Activated naive CD8-positive, alpha-beta T cell (primary cell): ENCODE data around the gene PLIN4.
"Not testable (repeated sequence)": the region's sequence is repeated elsewhere in the genome, so short reads cannot be mapped to it uniquely, and the experiment has no call there.

Source experiments
- H3K27ac Mint-ChIP-seq: one replicate; pipeline ENCODE4 v1.8.0; 2021; ENCODE audit warnings: mixed read lengths
- H3K27me3 Mint-ChIP-seq: one replicate; pipeline ENCODE4 v1.8.0; 2021; ENCODE audit warnings: mixed read lengths
- H3K36me3 Mint-ChIP-seq: one replicate; pipeline ENCODE4 v1.8.0; 2021; ENCODE audit warnings: mixed read lengths
- H3K4me1 Mint-ChIP-seq: one replicate; pipeline ENCODE4 v1.8.0; 2021; ENCODE audit warnings: low read depth, mixed read lengths
- H3K4me3 Mint-ChIP-seq: one replicate; pipeline ENCODE4 v1.8.0; 2021; ENCODE audit warnings: mild to moderate bottlenecking, mixed read lengths
- H3K9me3 Mint-ChIP-seq: one replicate; pipeline ENCODE4 v1.8.0; 2021; ENCODE audit warnings: low read depth, mixed read lengths

Gene PLIN4

GRCh38 chr19:4536798-4537197, 18.5 kb upstream of the PLIN4 start:
- Mint-ChIP-seq H3K4me1 (peaks cover 10% of the 10 kb centered on the region), H3K36me3 (no peaks in the 10 kb centered on the region), H3K27me3 (no peaks in the 10 kb centered on the region), H3K9me3 (no peaks in the 10 kb centered on the region), H3K27ac (no peak overlapping the region), H3K4me3 (no peak overlapping the region)

GRCh38 chr19:4534836-4535658, 16.8 kb upstream of the PLIN4 start, which contains the start of gene PLIN5:
TSS of gene PLIN5 (minus strand) at chr19:4535224. CDS start at chr19:4534074, 1,150 bp downstream.
- no peak within 1 kb of the TSS for H3K27ac Mint-ChIP-seq
- peaks cover 5% of the 10 kb centered on the region for H3K4me1 Mint-ChIP-seq
- no peaks in the 10 kb centered on the region for H3K36me3 Mint-ChIP-seq
- no peaks in the 10 kb centered on the region for H3K27me3 Mint-ChIP-seq
- peak within 1 kb of the TSS; percentile 62 for H3K4me3 Mint-ChIP-seq
- H3K9me3 Mint-ChIP-seq = no peaks in the 10 kb centered on the region

GRCh38 chr19:4533835-4534424, 15.6 kb upstream of the PLIN4 start:
- H3K27ac Mint-ChIP-seq = no peak overlapping the region
- no peak overlapping the region for H3K4me3 Mint-ChIP-seq
- H3K27me3 Mint-ChIP-seq = no peaks in the 10 kb centered on the region
- no peaks in the 10 kb centered on the region for H3K36me3 Mint-ChIP-seq
- peaks cover 4% of the 10 kb centered on the region for H3K4me1 Mint-ChIP-seq
- H3K9me3 Mint-ChIP-seq = no peaks in the 10 kb centered on the region

- H3K4me3 Mint-ChIP-seq = no peak overlapping the region
- H3K27me3 Mint-ChIP-seq = no peaks in the 10 kb centered on the region
- no peaks in the 10 kb centered on the region for H3K36me3 Mint-ChIP-seq
- H3K4me1 Mint-ChIP-seq = peaks cover 4% of the 10 kb centered on the region
- H3K9me3 Mint-ChIP-seq = no peaks in the 10 kb centered on the region
- H3K27ac Mint-ChIP-seq = no peak overlapping the region
Observed at GRCh38 chr19:4533334-4533733, 15.0 kb upstream of the PLIN4 start.

GRCh38 chr19:4531562-4532165, 13.4 kb upstream of the PLIN4 start:
- H3K27me3 Mint-ChIP-seq = no peaks in the 10 kb centered on the region

GRCh38 chr19:4529924-4530522, 11.7 kb upstream of the PLIN4 start:
- no peak overlapping the region for H3K27ac Mint-ChIP-seq
- H3K27me3 Mint-ChIP-seq = no peaks in the 10 kb centered on the region
- H3K36me3 Mint-ChIP-seq = no peaks in the 10 kb centered on the region
- no peak overlapping the region for H3K4me3 Mint-ChIP-seq
- no peaks in the 10 kb centered on the region for H3K4me1 Mint-ChIP-seq
- no peaks in the 10 kb centered on the region for H3K9me3 Mint-ChIP-seq

More at GRCh38 chr19:4531562-4532165, 13.4 kb upstream of the PLIN4 start:
- no peaks in the 10 kb centered on the region for H3K36me3 Mint-ChIP-seq
- H3K9me3 Mint-ChIP-seq = no peaks in the 10 kb centered on the region
- H3K27ac Mint-ChIP-seq = no peak overlapping the region
- H3K4me3 Mint-ChIP-seq = no peak overlapping the region
- peaks cover 4% of the 10 kb centered on the region for H3K4me1 Mint-ChIP-seq

GRCh38 chr19:4528843-4529242, 10.6 kb upstream of the PLIN4 start:
- Mint-ChIP-seq H3K27ac (no peak overlapping the region), H3K9me3 (no peaks in the 10 kb centered on the region), H3K36me3 (no peaks in the 10 kb centered on the region), H3K27me3 (no peaks in the 10 kb centered on the region), H3K4me1 (no peaks in the 10 kb centered on the region), H3K4me3 (no peak overlapping the region)

- not testable (repeated sequence) for H3K4me3 Mint-ChIP-seq, H3K36me3 Mint-ChIP-seq, H3K9me3 Mint-ChIP-seq, H3K4me1 Mint-ChIP-seq, H3K27me3 Mint-ChIP-seq, H3K27ac Mint-ChIP-seq
Observed at GRCh38 chr19:4527377-4527776, 9.1 kb upstream of the PLIN4 start.

GRCh38 chr19:4525563-4526002, 7.3 kb upstream of the PLIN4 start:
- Mint-ChIP-seq H3K27ac (no peak overlapping the region), H3K4me3 (no peak overlapping the region), H3K9me3 (no peaks in the 10 kb centered on the region), H3K36me3 (no peaks in the 10 kb centered on the region), H3K27me3 (peaks cover 1% of the 10 kb centered on the region), H3K4me1 (no peaks in the 10 kb centered on the region)

- H3K27me3 Mint-ChIP-seq = peaks cover 1% of the 10 kb centered on the region
- no peak overlapping the region for H3K27ac Mint-ChIP-seq
- H3K4me1 Mint-ChIP-seq = no peaks in the 10 kb centered on the region
- no peaks in the 10 kb centered on the region for H3K9me3 Mint-ChIP-seq
- H3K36me3 Mint-ChIP-seq = no peaks in the 10 kb centered on the region
- no peak overlapping the region for H3K4me3 Mint-ChIP-seq
Observed at GRCh38 chr19:4524808-4525562, 6.7 kb upstream of the PLIN4 start.

- Mint-ChIP-seq H3K27ac (no peak overlapping the region), H3K36me3 (no peaks in the 10 kb centered on the region), H3K27me3 (peaks cover 3% of the 10 kb centered on the region)
Observed at GRCh38 chr19:4523306-4524110, 5.2 kb upstream of the PLIN4 start.

GRCh38 chr19:4522291-4523002, 4.2 kb upstream of the PLIN4 start:
- Mint-ChIP-seq H3K4me1 (no peaks in the 10 kb centered on the region), H3K4me3 (no peak overlapping the region), H3K36me3 (no peaks in the 10 kb centered on the region), H3K27me3 (peaks cover 3% of the 10 kb centered on the region), H3K27ac (no peak overlapping the region), H3K9me3 (no peaks in the 10 kb centered on the region)

More at GRCh38 chr19:4523306-4524110, 5.2 kb upstream of the PLIN4 start:
- Mint-ChIP-seq H3K4me3 (no peak overlapping the region), H3K4me1 (no peaks in the 10 kb centered on the region), H3K9me3 (no peaks in the 10 kb centered on the region)

GRCh38 chr19:4521888-4522242, 3.6 kb upstream of the PLIN4 start:
- Mint-ChIP-seq H3K27ac (no peak overlapping the region), H3K36me3 (no peaks in the 10 kb centered on the region), H3K27me3 (peaks cover 3% of the 10 kb centered on the region), H3K4me1 (no peaks in the 10 kb centered on the region), H3K9me3 (no peaks in the 10 kb centered on the region), H3K4me3 (no peak overlapping the region)
